Keratinocyte (primary cell): ENCODE measurements around the gene AGR2. TPM values are rescaled to one million over a fixed set of nuclear protein-coding genes. Genes with fewer than 3 reads are reported as not detected.

Source experiments
- DNase-seq: peaks from one replicate; pipeline ENCODE4 v3.0.0-alpha.2; 2011; ENCODE audit warnings: low read depth, missing footprints, low spot score
- FAIRE-seq: peaks from 2 replicates; lab custom pipeline; 2011; peaks lifted over from hg19 to GRCh38; lab: Jason Lieb, UNC
- H2AFZ ChIP-seq: 2 replicates; pipeline ENCODE4 v1.6.0; 2012; ENCODE audit warnings: low read length, control low read depth, inconsistent platforms; ENCODE audit not compliant: control insufficient read depth
- H3K27ac ChIP-seq: 2 replicates; pipeline ENCODE4 v1.5.1; 2011; ENCODE audit warnings: low read length; ENCODE audit not compliant: control insufficient read depth, insufficient read depth
- H3K27me3 ChIP-seq: 3 replicates; pipeline ENCODE4 v1.6.0; 2011; ENCODE audit warnings: low read length; ENCODE audit not compliant: control insufficient read depth, insufficient read depth; ENCODE audit errors: extremely low read depth
- H3K36me3 ChIP-seq, 2 experiments: 2 replicates in 1 of 2; 3 replicates in 1 of 2; pipeline ENCODE4 v1.5.1; 2011; ENCODE audit warnings: low read length in 2 of 2, mild to moderate bottlenecking in 1 of 2; ENCODE audit not compliant: control insufficient read depth in 2 of 2, insufficient read depth in 2 of 2; ENCODE audit errors: extremely low read depth in 1 of 2
- H3K4me1 ChIP-seq: 3 replicates; pipeline ENCODE4 v1.5.1; 2011; ENCODE audit warnings: low read length; ENCODE audit not compliant: control insufficient read depth, insufficient read depth; ENCODE audit errors: extremely low read depth
- H3K4me2 ChIP-seq: 3 replicates; pipeline ENCODE4 v1.6.0; 2011; ENCODE audit warnings: low read depth, low read length; ENCODE audit not compliant: control insufficient read depth, insufficient read depth; ENCODE audit errors: extremely low read depth
- H3K4me3 ChIP-seq, 3 experiments: fragments of 200-600 bp in 1 of 3; sonication (generic) in 1 of 3; 2 replicates in 2 of 3; 3 replicates in 1 of 3; pipeline ENCODE4 v1.5.1; 2011 to 2016; ENCODE audit warnings: low read length in 3 of 3, mild to moderate bottlenecking in 3 of 3, control low read depth in 2 of 3, inconsistent platforms in 1 of 3, low read depth in 1 of 3, mixed read lengths in 1 of 3, mixed run types in 1 of 3, moderate library complexity in 1 of 3; ENCODE audit not compliant: control insufficient read depth in 2 of 3, insufficient read depth in 2 of 3; ENCODE audit errors: extremely low read depth in 1 of 3
- H3K79me2 ChIP-seq: 2 replicates; pipeline ENCODE4 v1.6.0; 2012; ENCODE audit warnings: low read length; ENCODE audit not compliant: control insufficient read depth, insufficient read depth
- H3K9ac ChIP-seq: 3 replicates; pipeline ENCODE4 v1.6.0; 2011; ENCODE audit warnings: low read length; ENCODE audit not compliant: control insufficient read depth, insufficient read depth; ENCODE audit errors: extremely low read depth
- H3K9me1 ChIP-seq: 3 replicates; pipeline ENCODE4 v1.6.0; 2011; ENCODE audit warnings: low read length; ENCODE audit not compliant: control insufficient read depth, insufficient read depth; ENCODE audit errors: extremely low read depth
- H3K9me3 ChIP-seq: 2 replicates; pipeline ENCODE4 v1.5.1; 2012; ENCODE audit warnings: low read depth, low read length; ENCODE audit not compliant: control insufficient read depth
- H4K20me1 ChIP-seq: 3 replicates; pipeline ENCODE4 v1.6.0; 2011; ENCODE audit warnings: low read length; ENCODE audit not compliant: control insufficient read depth, insufficient read depth; ENCODE audit errors: extremely low read depth
- CTCF ChIP-seq, 3 experiments: IDR thresholded peaks in 1 of 3; conservative IDR thresholded peaks in 1 of 3; optimal IDR thresholded peaks in 1 of 3; 2 replicates in 2 of 3; 3 replicates in 1 of 3; pipeline versions ENCODE3 to v1.5.1; 2011; ENCODE audit warnings: low read length in 3 of 3, mild to moderate bottlenecking in 3 of 3, moderate library complexity in 2 of 3, control low read depth in 1 of 3, inconsistent platforms in 1 of 3; ENCODE audit not compliant: insufficient read depth in 2 of 3; ENCODE audit errors: extremely low read depth in 1 of 3
- EZH2 ChIP-seq: IDR thresholded peaks from one replicate; pipeline ENCODE4 v1.6.1; 2012; ENCODE audit warnings: inconsistent platforms, mild to moderate bottlenecking, low read length, moderate library complexity
- dilution Hi-C: fragments of 300-500 bp; cut with MboI; formaldehyde crosslinking; loops from one replicate; pipeline ENCODE4 v1.7.0; 2020; ENCODE audit warnings: low sequenced_read_pairs; ENCODE audit not compliant: extremely low pct_ligation_motif_present
- polyA plus RNA-seq, 5 experiments: library from polyadenylated mRNA; depleted of rRNA in 3 of 5; stranded (reverse) in 3 of 5; stranded (forward) in 1 of 5; unstranded in 1 of 5; fragments of >200 nt; gene quantifications; 1 replicate in 1 of 5; 2 replicates in 3 of 5; 3 replicates in 1 of 5; pipeline versions ENCODE4 v1.2.1 to v1.2.3, GENCODE V29; 2011 to 2012; ENCODE audit warnings: missing spikeins in 2 of 5, low read depth in 1 of 5, low replicate concordance in 1 of 5

The AGR2 gene
- polyA plus RNA-seq, 1 donor (not counting 4 experiments of a cell fraction or from before 2014, with no cell fraction given): 2.3 TPM

GRCh38 chr7:16762177-16762576 is 42.6 kb downstream of the AGR2 start:
- no peak overlapping the region for H3K4me3 ChIP-seq
- H3K36me3 ChIP-seq: no peaks in the 10 kb centered on the region
- no peak for FAIRE-seq
- no peaks in the 10 kb centered on the region for H3K79me2 ChIP-seq
- no peak overlapping the region for H3K9ac ChIP-seq
- TF ChIP-seq CTCF (optimal IDR thresholded peaks at IDR 0.05 in 1 of 3, IDR thresholded peaks at IDR 0.05 in 1 of 3, conservative IDR thresholded peaks at IDR 0.05 in 1 of 3; ENCODE audit: extremely low read depth in 1 of 3, insufficient read depth in 2 of 3, low read length in 3 of 3) (no peak), EZH2 (no peak)
- no peaks in the 10 kb centered on the region for H4K20me1 ChIP-seq
- H3K9me3 ChIP-seq: no peaks in the 10 kb centered on the region
- no peak overlapping the region for H3K27ac ChIP-seq
- dilution Hi-C loops: no loop called here
- H3K4me2 ChIP-seq: no peak overlapping the region
- DNase-seq: no peak
- H3K27me3 ChIP-seq: no peaks in the 10 kb centered on the region
- H2AFZ ChIP-seq: no peak overlapping the region
- no peaks in the 10 kb centered on the region for H3K9me1 ChIP-seq
- H3K4me1 ChIP-seq: no peaks in the 10 kb centered on the region

DNA sequence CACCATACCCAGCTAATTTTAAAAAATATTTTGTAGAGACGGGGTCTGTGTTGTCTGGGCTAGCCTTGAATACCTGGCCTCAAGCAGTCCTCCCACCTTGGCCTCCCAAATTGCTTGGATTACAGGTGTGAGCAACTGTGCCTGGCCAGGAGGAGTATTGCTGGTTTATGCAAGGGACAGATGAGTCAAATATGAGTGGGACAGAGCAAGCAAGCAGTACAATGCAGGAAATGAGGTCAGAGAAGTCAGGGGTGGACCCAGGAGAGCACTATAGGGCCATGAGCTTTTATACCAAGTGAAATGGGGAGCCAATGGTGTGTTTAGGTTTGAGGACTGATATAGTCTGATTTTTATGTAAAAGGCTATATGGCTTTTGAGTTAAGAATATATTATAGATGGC is 45.0 kb downstream of the AGR2 start:
- peaks cover 6% of the 10 kb centered on the region for H3K4me1 ChIP-seq
- H3K4me2 ChIP-seq: no peak overlapping the region
- no peak overlapping the region for H3K27ac ChIP-seq
- H3K9me3 ChIP-seq: no peaks in the 10 kb centered on the region
- FAIRE-seq (no peak), DNase-seq (no peak)
- no peaks in the 10 kb centered on the region for H3K27me3 ChIP-seq
- no peak overlapping the region for H2AFZ ChIP-seq
- no peaks in the 10 kb centered on the region for H3K36me3 ChIP-seq
- dilution Hi-C loops: no loop called here
- no peaks in the 10 kb centered on the region for H3K9me1 ChIP-seq
- H4K20me1 ChIP-seq: no peaks in the 10 kb centered on the region
- no peak for TF ChIP-seq EZH2
- no peak for TF ChIP-seq CTCF (optimal IDR thresholded peaks at IDR 0.05 in 1 of 3, IDR thresholded peaks at IDR 0.05 in 1 of 3, conservative IDR thresholded peaks at IDR 0.05 in 1 of 3; ENCODE audit: extremely low read depth in 1 of 3, insufficient read depth in 2 of 3, low read length in 3 of 3)
- no peak overlapping the region for H3K4me3 ChIP-seq
- no peaks in the 10 kb centered on the region for H3K79me2 ChIP-seq
- H3K9ac ChIP-seq: no peak overlapping the region
